ENCODE data around the gene DTNBP1. TPM values are rescaled to one million over a fixed set of nuclear protein-coding genes. Genes with fewer than 3 reads are reported as not detected.

The DTNBP1 gene
- total RNA-seq, 1 donor from 2014 or later = 19.2 TPM

DNA sequence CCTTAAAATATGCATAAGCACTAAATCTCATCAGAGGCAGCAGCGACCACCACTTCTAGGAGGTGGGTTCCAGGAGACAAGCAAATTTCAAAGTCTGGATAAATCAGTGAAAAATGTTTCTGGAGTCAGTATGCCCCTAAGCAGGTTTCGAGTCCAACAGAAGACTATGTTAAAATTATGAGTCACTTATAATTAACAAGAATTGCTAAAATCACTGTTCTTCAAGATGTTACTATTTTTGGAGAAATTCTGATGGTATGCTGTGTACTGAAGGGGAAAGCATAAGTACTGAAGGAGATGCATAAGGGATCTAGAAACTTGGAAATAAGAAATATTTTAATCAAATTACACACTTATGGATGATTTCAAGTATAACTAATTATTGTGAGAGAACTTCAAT, 58.0 kb downstream of the DTNBP1 start:
- Histone ChIP-seq H3K27me3 (ENCODE audit: low read depth) (no peaks in the 10 kb centered on the region), H3K9me3 (replicated peaks) (no peaks in the 10 kb centered on the region), H3K27ac (replicated peaks) (no peak overlapping the region), H3K4me1 (peaks cover 29% of the 10 kb centered on the region), H3K36me3 (peaks cover 5% of the 10 kb centered on the region), H3K4me3 (no peak overlapping the region)
- intact Hi-C loops (cut with micrococcal nuclease) = no loop called here
- no peak for DNase-seq
- TF ChIP-seq, protein P1, sequence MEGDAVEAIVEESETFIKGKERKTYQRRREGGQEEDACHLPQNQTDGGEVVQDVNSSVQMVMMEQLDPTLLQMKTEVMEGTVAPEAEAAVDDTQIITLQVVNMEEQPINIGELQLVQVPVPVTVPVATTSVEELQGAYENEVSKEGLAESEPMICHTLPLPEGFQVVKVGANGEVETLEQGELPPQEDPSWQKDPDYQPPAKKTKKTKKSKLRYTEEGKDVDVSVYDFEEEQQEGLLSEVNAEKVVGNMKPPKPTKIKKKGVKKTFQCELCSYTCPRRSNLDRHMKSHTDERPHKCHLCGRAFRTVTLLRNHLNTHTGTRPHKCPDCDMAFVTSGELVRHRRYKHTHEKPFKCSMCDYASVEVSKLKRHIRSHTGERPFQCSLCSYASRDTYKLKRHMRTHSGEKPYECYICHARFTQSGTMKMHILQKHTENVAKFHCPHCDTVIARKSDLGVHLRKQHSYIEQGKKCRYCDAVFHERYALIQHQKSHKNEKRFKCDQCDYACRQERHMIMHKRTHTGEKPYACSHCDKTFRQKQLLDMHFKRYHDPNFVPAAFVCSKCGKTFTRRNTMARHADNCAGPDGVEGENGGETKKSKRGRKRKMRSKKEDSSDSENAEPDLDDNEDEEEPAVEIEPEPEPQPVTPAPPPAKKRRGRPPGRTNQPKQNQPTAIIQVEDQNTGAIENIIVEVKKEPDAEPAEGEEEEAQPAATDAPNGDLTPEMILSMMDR (IDR thresholded peaks at IDR 0.05; ENCODE audit: borderline replicate concordance) = no peak

DNA sequence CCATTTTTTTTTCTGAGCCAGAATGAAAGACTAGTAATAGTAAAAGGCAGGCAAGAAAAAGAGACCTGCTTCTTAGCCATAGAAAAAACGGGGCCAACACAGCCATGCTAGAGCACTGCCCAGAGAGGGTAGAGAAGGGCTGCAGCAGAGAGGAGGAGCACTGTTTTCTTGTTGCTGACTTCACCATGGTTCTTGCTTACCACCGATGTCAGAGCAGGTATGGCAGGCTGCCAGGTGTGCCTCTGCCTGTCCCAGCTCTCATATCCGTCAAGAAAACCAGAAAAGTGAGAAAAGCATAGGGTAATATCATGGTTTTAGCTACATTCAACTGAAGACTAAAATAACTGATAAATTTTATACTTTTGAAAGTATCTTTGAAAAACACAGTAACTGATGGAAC, 60.7 kb downstream of the DTNBP1 start:
- TF ChIP-seq, protein P1 (IDR thresholded peaks at IDR 0.05; ENCODE audit: borderline replicate concordance) = no peak
- H3K27ac ChIP-seq (replicated peaks) = no peak overlapping the region
- H3K9me3 ChIP-seq (replicated peaks) = no peaks in the 10 kb centered on the region
- no peaks in the 10 kb centered on the region for H3K27me3 ChIP-seq (ENCODE audit: low read depth)
- H3K4me3 ChIP-seq = no peak overlapping the region
- H3K4me1 ChIP-seq = peaks cover 20% of the 10 kb centered on the region
- peak; percentile 22 for DNase-seq
- H3K36me3 ChIP-seq = no peaks in the 10 kb centered on the region
- intact Hi-C loops (cut with micrococcal nuclease) = no loop called here

DNA sequence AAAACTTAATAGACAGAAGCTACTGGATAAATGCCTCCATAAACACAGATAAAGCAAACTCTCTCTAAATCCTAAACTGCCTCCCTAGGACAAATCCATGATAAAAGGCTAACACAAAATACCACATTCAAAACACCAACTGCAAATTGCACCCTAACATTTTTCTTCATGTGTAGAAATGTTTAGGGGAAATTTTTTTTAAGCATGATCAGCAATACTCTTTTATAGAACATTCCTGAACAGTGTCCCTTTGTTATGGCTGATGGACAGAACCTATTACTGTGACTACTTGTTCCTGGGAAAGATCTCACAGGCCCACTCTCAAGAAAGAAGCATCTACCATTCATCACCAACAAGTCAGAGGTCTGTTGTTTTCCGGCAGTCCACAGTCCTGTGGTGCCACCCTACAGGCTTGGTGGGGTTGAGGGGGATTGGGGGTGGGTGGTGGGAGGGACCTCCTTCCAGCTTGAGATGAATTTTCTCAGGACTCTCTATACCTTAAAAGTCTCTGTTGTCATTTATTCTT, 64.5 kb downstream of the DTNBP1 start:
- intact Hi-C loops (cut with micrococcal nuclease) = no loop called here
- DNase-seq = no peak
- TF ChIP-seq, protein P1 (IDR thresholded peaks at IDR 0.05; ENCODE audit: borderline replicate concordance) = no peak
- no peaks in the 10 kb centered on the region for H3K9me3 ChIP-seq (replicated peaks)
- no peaks in the 10 kb centered on the region for H3K27me3 ChIP-seq (ENCODE audit: low read depth)
- no peak overlapping the region for H3K4me3 ChIP-seq
- H3K36me3 ChIP-seq = no peaks in the 10 kb centered on the region
- H3K4me1 ChIP-seq = peaks cover 42% of the 10 kb centered on the region
- H3K27ac ChIP-seq (replicated peaks) = no peak overlapping the region

DNA sequence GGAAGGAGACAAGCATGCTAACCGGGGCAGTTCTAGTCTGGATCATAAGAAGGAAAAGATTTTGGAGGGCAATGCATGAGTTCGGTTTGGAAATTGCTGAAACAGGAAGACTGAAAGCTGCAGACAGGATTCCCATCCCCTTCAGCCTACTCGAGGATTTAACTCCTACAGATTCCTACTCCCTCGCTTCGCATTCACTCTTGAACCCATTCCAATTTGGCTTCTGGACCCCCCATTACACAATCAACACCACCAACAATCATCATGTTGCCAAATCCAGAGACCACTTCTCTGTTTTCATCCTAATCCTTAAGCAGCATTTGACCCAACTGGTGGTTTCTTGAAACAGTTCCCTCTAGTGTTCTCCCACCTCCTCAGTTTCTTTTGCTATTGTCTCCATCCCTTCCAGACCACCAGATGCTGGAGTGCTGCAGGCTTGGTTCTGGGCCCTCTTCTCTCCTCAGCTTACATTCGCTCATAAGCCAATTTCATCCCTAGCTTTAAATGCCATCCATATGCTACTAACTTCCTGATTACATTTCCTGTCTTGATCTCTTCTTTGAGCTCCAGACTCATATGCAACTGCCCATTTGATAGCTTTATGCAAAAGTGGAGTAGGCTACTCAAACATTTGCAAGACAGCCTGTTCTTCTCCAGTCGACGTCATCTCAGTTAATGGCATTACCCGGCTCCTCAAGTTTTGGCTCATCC, 66.5 kb downstream of the DTNBP1 start:
- DNase-seq = no peak
- TF ChIP-seq, protein P1 (IDR thresholded peaks at IDR 0.05; ENCODE audit: borderline replicate concordance) = no peak
- H3K4me1 ChIP-seq = peaks cover 47% of the 10 kb centered on the region
- H3K36me3 ChIP-seq = no peaks in the 10 kb centered on the region
- intact Hi-C loops (cut with micrococcal nuclease) = no loop called here
- peak overlapping the region; percentile 86 for H3K27ac ChIP-seq (replicated peaks)
- no peaks in the 10 kb centered on the region for H3K27me3 ChIP-seq (ENCODE audit: low read depth)
- H3K9me3 ChIP-seq (replicated peaks) = no peaks in the 10 kb centered on the region
- no peak overlapping the region for H3K4me3 ChIP-seq

DNA sequence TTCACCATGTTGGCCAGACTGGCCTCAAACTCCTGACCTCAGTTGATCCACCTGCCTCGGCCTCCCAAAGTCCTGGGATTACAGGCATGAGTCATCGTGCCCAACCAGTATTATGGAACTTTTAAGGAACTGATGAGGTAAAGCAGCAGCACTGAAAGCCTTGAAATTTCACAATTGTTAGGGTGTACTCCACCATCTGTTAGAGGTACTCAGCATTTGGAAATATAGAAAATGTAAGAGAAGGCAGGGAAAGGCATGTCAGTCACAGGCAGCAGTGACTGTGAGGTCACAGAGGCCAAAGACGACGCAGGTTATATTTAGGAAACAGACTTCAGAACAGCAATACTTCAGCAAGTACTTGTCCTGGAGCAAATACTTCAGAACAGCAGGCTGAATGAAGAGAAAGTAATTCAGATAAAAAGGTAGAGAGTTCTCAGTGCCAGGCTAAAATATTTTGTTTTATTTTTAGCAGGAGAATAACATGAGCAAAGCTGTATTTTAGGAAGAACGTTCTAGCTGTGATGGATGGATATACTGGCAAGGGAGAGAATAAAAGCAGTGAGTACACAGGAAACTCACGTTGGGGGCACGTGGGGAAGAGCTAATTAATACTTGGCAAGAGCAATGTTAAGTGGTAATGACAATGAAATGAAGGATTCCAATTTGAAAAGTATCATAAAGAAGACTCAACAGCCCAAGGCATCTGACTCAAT, 67.2 kb downstream of the DTNBP1 start:
- DNase-seq = no peak
- Histone ChIP-seq H3K9me3 (replicated peaks) (no peaks in the 10 kb centered on the region), H3K27me3 (ENCODE audit: low read depth) (no peaks in the 10 kb centered on the region), H3K4me3 (no peak overlapping the region), H3K27ac (replicated peaks) (peak overlapping the region; percentile 86), H3K36me3 (no peaks in the 10 kb centered on the region), H3K4me1 (peaks cover 47% of the 10 kb centered on the region)
- TF ChIP-seq, protein P1 (IDR thresholded peaks at IDR 0.05; ENCODE audit: borderline replicate concordance) = no peak
- intact Hi-C loops (cut with micrococcal nuclease) = no loop called here

Data from left ventricle myocardium inferior (tissue), 1 donor.